Lower leg skin (tissue), 4 donors: Measurements from ENCODE around the gene CNOT4. TPM values are rescaled to one million over a fixed set of nuclear protein-coding genes. Genes with fewer than 3 reads are reported as not detected.
"Not testable (repeated sequence)": the region's sequence is repeated elsewhere in the genome, so short reads cannot be mapped to it uniquely, and the experiment has no call there.

Experiments
- DNase-seq, 2 donors: peaks; one replicate each; pipeline ENCODE4 v3.0.0-alpha.2; 2019; ENCODE audit warnings: low spot score in 2 of 2
- H3K4me3 ChIP-seq: fragments of 200-600 bp; sonication (generic); 2 replicates; pipeline ENCODE4 v1.5.1; 2017; ENCODE audit warnings: mild to moderate bottlenecking, low read depth; ENCODE audit not compliant: poor library complexity, severe bottlenecking
- CTCF ChIP-seq, 3 donors: fragments of 450-650 bp; IDR thresholded peaks; one replicate each; pipeline ENCODE4 v1.5.1; 2016; ENCODE audit warnings: antibody characterized with exemption in 3 of 3, mild to moderate bottlenecking in 3 of 3, moderate library complexity in 2 of 3
- POLR2A ChIP-seq, 2 donors: fragments of 450-650 bp; IDR thresholded peaks; one replicate each; pipeline ENCODE4 v1.6.1; 2016 to 2017; ENCODE audit warnings: antibody characterized with exemption in 2 of 2, mild to moderate bottlenecking in 1 of 2, moderate library complexity in 1 of 2
- WGBS, 2 donors: methylation state at CpG; one replicate each; pipeline ENCODE4 v1.1.5; 2018; 5-methylcytosine and 5-hydroxymethylcytosine counted together
- intact Hi-C: fragments of 100-400 bp; cut with DNase I; formaldehyde crosslinking; loops from one replicate; pipeline ENCODE4 v1.15.0; 2023; ENCODE audit warnings: low total_unique reads
- total RNA-seq, 4 donors: library from RNA; depleted of rRNA; stranded (reverse); fragments of >200 nt; gene quantifications; one replicate each; pipeline ENCODE4 v1.1.0, GENCODE V29; 2016

The CNOT4 gene
- total RNA-seq, 4 donors from 2014 or later: 13.4 to 20.4 (median 16.4) TPM

DNA sequence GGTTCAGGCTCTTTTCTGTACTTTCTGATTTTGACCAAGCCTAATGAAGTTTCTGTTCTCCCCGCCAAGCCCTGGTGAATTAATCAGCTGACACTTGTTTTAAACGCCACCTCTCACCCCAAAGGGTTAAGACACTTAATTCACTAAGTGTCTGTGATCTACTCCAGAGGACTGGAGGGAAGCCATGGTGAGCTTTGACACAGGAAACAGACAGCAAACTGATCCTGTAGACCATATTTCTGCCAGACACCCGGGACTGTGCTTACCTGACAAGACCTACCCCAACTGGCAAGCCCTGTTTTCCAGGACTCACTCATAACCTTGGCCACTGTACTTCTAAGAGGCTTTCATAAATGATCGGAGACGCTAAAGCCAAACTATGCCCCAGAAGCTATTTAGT, 150.3 kb downstream of the CNOT4 start:
- DNase-seq: no peak
- no peak overlapping the region for H3K4me3 ChIP-seq
- TF ChIP-seq POLR2A (IDR thresholded peaks at IDR 0.05) (no peak), CTCF (IDR thresholded peaks at IDR 0.05) (no peak)
- 59 to 60% methylated on average over 5 of the region's 5 CpGs for WGBS, 2 donors
- intact Hi-C loops: no loop called here

DNA sequence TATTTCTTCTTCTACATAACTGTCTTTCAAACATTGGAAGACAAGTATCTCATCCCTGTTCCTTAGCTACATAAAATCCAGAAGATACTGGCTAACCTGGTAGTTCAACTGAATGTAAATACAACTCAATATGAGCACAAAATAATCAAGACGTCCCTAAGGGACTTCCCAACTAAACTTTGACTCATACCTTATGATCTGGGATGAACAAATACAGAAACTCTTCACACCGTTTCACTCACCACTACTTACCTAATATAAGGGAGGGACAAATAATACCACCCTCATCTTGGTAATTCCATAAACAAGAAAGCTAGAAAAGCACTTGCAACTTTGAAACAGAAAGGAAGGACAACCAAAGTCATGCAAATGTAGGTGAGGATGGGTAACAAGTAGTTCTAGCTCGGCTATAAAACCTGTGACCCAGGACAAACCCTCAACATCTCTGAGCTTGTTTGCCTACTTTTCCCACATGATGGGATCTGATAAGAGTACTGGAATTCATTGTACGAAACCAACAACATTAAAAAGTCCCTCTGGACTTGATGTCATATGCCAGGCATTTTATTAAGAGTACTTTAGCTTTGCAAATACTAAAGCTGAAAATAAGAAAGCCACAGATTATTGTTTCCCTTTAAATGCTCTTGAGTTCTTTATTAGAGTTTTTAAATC, 154.4 kb downstream of the CNOT4 start:
- WGBS, 2 donors: 55 to 57% methylated on average over 4 of the region's 4 CpGs
- no peak for DNase-seq
- intact Hi-C loops: no loop called here
- TF ChIP-seq POLR2A (IDR thresholded peaks at IDR 0.05) (no peak), CTCF (IDR thresholded peaks at IDR 0.05) (no peak)
- no peak overlapping the region for H3K4me3 ChIP-seq

DNA sequence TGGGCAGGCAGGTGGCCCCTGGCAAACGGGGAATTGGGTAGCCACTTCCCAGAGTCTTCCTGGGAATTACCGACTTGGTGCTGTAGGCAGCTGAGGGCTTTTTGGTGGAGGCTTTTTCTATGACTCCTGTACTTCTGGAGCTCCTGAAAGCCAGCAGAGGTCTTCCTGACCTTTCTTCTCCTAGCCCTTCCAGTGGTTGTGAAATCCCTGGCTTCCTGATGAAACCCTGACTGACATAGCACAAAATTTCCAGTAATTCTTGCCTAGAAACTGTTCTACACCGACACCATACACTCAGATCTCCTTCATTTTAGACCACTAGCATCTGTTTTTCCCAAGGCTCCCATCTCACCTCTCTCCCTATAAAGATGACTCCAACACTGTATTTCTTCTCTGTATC, 156.1 kb downstream of the CNOT4 start:
- intact Hi-C loops: no loop called here
- H3K4me3 ChIP-seq: no peak overlapping the region
- TF ChIP-seq POLR2A (IDR thresholded peaks at IDR 0.05) (no peak), CTCF (IDR thresholded peaks at IDR 0.05) (no peak)
- WGBS, 2 donors: 84 to 88% methylated on average over 3 of the region's 3 CpGs
- no peak for DNase-seq

GRCh38 chr7:135352285-135352684, 157.6 kb downstream of the CNOT4 start:
- intact Hi-C loops: no loop called here
- H3K4me3 ChIP-seq: no peak overlapping the region
- TF ChIP-seq CTCF (IDR thresholded peaks at IDR 0.05) (no peak), POLR2A (IDR thresholded peaks at IDR 0.05) (no peak)
- no peak for DNase-seq
- WGBS, 2 donors: 86 to 92% methylated on average over 5 of the region's 5 CpGs

GRCh38 chr7:135351070-135351469, 158.8 kb downstream of the CNOT4 start:
- intact Hi-C loops, DNase-seq, H3K4me3 ChIP-seq: not testable (repeated sequence)
- 89% methylated on average over 9 of the region's 9 CpGs for WGBS, 2 donors

DNA sequence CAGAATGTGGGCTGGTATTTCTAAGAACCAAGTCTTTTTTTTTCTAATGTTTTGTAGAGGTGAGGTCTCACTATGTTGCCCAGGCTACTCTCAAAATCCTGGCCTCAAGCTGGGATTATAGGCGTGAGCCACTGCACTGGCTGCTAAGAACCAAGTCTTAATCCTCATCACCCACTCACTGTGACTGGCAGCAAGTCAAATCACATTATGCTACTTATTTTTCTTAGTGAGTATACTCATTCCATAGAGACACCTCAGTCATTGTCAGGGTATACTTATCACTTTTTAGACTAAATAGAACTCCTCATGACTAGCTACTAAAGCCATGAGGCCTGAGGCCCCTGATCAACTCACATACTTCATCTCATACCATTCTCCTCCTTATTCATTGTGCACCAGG, 160.2 kb downstream of the CNOT4 start:
- TF ChIP-seq POLR2A (IDR thresholded peaks at IDR 0.05) (no peak), CTCF (IDR thresholded peaks at IDR 0.05) (no peak)
- 79 to 86% methylated on average over 1 of the region's 1 CpG for WGBS, 2 donors
- intact Hi-C loops: no loop called here
- H3K4me3 ChIP-seq: no peak overlapping the region
- no peak for DNase-seq
